Esophagus (tissue), 2 donors: ENCODE measurements around the gene PPL. TPM values are rescaled to one million over a fixed set of nuclear protein-coding genes. Genes with fewer than 3 reads are reported as not detected.

Experiments used
- H3K27ac ChIP-seq, 2 donors: one replicate each; pipeline ENCODE4 v1.5.1; 2013; ENCODE audit warnings: low read depth in 2 of 2, mild to moderate bottlenecking in 2 of 2, inconsistent platforms in 1 of 2, low read length in 1 of 2, moderate library complexity in 1 of 2
- H3K27me3 ChIP-seq, 2 donors: one replicate each; pipeline ENCODE4 v1.6.1; 2013; ENCODE audit warnings: low read length in 2 of 2, control low read depth in 1 of 2, mild to moderate bottlenecking in 1 of 2; ENCODE audit not compliant: insufficient read depth in 2 of 2, control insufficient read depth in 1 of 2
- H3K36me3 ChIP-seq, 2 donors: one replicate each; pipeline ENCODE4 v1.6.1; 2013; ENCODE audit warnings: low read length in 1 of 2; ENCODE audit not compliant: control insufficient read depth in 2 of 2, insufficient read depth in 2 of 2
- H3K4me1 ChIP-seq, 2 donors: one replicate each; pipeline ENCODE4 v1.6.1; 2013; ENCODE audit warnings: low read length in 1 of 2; ENCODE audit not compliant: control insufficient read depth in 2 of 2, insufficient read depth in 2 of 2
- H3K4me3 ChIP-seq, 2 donors: one replicate each; pipeline ENCODE4 v1.5.1; 2013; ENCODE audit warnings: low read length in 2 of 2, mild to moderate bottlenecking in 2 of 2, low read depth in 1 of 2, moderate library complexity in 1 of 2
- H3K9me3 ChIP-seq, 2 donors: one replicate each; pipeline ENCODE4 v1.6.1; 2013; ENCODE audit warnings: mild to moderate bottlenecking in 2 of 2, low read depth in 1 of 2, low read length in 1 of 2, moderate library complexity in 1 of 2; ENCODE audit not compliant: control insufficient read depth in 2 of 2, insufficient read depth in 1 of 2
- WGBS, 2 donors: extraction: QIAGEN DNeasy Blood & Tissue Kit; methylation state at CpG; one replicate each; pipeline ENCODE4 v1.1.7; 2013; 5-methylcytosine and 5-hydroxymethylcytosine counted together
- polyA plus RNA-seq, 2 donors: library from polyadenylated mRNA; stranded (reverse); fragments of 200-250 nt; gene quantifications; one replicate each; pipeline ENCODE4 v1.2.3, GENCODE V29; 2013
- donor health status: healthy with polysubstance abuse.
- donor health status: Bipolar disorder and iron deficiency.

The PPL gene
- polyA plus RNA-seq, 2 donors: 561 to 739 TPM

DNA sequence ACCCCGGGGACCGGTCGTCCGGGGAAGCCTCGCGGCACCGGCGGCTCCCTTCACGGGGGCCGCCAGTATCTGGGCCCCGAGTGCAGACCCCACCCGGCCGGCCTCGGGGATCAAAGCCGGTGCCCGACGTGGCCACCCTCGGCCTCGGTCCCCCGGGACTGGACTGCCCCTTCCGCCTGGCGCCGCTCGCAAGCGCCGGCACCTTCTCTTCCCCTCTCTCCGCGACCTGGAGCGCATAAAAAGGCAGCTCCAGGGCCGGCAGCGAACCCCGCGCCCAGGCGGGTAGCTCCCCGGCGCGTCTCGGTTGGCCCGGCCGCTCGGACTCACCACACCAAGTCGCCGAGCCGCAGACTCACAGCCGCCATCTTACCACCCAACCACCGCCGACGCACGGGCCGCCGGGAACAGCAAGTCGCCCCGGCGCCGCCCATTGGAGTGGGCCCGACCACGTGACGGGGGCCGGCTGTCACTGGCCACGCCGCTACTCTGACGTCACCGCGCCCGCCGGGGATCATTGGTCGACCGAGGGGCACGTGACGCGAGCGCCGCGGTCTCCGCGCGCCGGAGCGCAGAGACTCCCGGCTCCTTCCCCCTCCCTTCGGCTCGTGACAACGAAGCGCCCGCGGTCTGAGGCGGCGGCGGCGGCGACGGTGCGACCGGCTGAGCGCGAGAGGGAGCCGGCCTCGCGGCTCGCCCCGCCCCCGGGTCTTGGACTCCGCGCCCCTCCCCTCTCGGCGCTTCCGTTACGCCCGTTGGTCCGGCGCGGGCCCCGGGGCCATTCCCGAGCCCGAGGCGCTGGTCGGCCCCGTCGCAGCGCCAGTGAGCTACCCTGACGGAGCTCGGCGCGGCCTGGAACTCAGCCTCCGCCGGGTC is 89.8 kb downstream of the PPL start, which contains the start of the genes GLYR1 and UBN1:
GLYR1 (minus strand) TSS at position 388 of the 873 bp plus-strand sequence; CDS start at position 365, 23 bp downstream.
UBN1 (plus strand) TSS at position 581 of the 873 bp plus-strand sequence. CDS start 5,437 bp downstream, outside the sequence.
- H3K4me3 ChIP-seq: peak within 1 kb of the TSS; percentile 74 to 86
- H3K4me1 ChIP-seq: peaks cover 0 to 4% of the 10 kb centered on the region in 2 donors
- no peaks in the 10 kb centered on the region for H3K27me3 ChIP-seq
- H3K27ac ChIP-seq: peak within 1 kb of the TSS; percentile 95 to 98
- no peaks in the 10 kb centered on the region for H3K9me3 ChIP-seq
- peaks cover 0 to 6% of the 10 kb centered on the region in 2 donors for H3K36me3 ChIP-seq
- 0 to 1% methylated on average over 94 to 126 of the region's 126 CpGs for WGBS, 2 donors

DNA sequence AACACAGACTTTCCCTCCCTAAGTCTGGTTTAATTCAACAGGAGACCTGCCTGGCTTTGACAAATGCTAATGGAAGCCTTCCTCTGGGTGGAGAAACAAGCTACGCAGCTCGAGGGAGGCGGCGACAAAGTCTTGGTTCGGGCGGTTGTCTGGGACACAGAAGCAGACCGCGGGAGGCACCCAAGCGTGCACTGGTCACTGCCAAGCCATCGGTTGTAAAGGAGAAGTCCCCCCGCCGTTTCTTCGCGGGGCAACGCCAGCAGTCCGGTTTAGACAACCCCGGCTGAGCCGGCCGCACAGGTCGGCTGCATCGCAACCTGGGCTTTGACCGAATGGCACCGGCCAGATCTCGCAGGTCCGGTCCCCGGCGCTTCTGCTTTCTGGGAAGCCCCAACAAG is 90.4 kb downstream of the PPL start:
- Histone ChIP-seq H3K4me3 (peak overlapping the region; percentile 74 to 86), H3K36me3 (peaks cover 4 to 6% of the 10 kb centered on the region in 2 donors), H3K27ac (peak overlapping the region; percentile 95 to 98), H3K9me3 (no peaks in the 10 kb centered on the region), H3K27me3 (no peaks in the 10 kb centered on the region), H3K4me1 (peaks cover 0 to 4% of the 10 kb centered on the region in 2 donors)
- 0 to 1% methylated on average over 27 of the region's 27 CpGs for WGBS, 2 donors

DNA sequence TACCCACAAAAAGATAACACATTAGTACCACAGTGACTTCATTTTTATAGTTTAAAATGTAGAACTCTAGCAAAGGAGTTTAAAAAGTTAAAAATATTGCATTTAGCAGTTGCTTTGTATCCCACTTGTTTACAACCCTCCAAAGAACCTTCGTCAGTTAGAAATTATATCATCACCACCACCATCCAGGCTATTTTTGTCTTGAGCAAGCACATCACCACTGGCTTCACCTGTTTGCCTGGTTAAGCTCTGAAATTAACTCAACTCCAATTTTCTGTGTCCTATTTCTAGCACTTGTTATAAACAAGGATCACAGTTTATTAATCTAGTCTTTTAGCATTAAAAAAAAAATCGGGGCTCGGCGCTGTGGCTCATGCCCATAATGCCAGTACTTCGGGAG is 96.0 kb downstream of the PPL start:
- H3K4me1 ChIP-seq: no peaks in the 10 kb centered on the region
- peaks cover 7 to 17% of the 10 kb centered on the region in 2 donors for H3K36me3 ChIP-seq
- 76 to 79% methylated on average over 5 of the region's 5 CpGs for WGBS, 2 donors

DNA sequence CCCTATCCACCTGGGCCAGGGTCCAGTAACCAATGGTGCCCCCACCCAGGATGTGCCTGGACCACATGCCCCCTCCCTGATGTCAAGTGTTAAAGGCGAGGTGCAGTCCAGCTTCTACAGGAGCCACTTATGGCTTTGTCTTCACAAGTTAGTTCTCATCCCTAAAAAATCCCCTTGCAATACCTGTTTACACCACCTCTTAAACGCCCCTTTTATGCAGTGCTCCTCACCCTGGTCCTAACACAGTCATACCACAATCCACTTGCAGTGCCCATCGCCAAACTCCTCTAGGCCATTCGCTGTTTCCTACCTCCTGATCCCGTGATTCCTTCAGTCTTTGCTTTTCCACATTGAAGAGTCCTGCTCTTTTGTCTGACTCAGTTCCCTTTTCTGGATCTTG is 97.0 kb downstream of the PPL start:
- 67 to 76% methylated on average over 5 of the region's 5 CpGs for WGBS, 2 donors
- peaks cover 7 to 17% of the 10 kb centered on the region in 2 donors for H3K36me3 ChIP-seq

More for the DNA sequence above, 96.0 kb downstream of the PPL start:
- no peaks in the 10 kb centered on the region for H3K27me3 ChIP-seq
- no peaks in the 10 kb centered on the region for H3K9me3 ChIP-seq
- no peak overlapping the region for H3K27ac ChIP-seq
- no peak overlapping the region for H3K4me3 ChIP-seq

GRCh38 chr16:4837733-4838501 is 99.0 kb downstream of the PPL start:
- Histone ChIP-seq H3K27ac (no peak overlapping the region), H3K4me3 (no peak overlapping the region), H3K9me3 (no peaks in the 10 kb centered on the region), H3K36me3 (peaks cover 11 to 17% of the 10 kb centered on the region in 2 donors), H3K27me3 (no peaks in the 10 kb centered on the region), H3K4me1 (no peaks in the 10 kb centered on the region)
- WGBS, 2 donors: 82 to 90% methylated on average over 13 of the region's 13 CpGs

More for the DNA sequence above, 97.0 kb downstream of the PPL start:
- no peaks in the 10 kb centered on the region for H3K9me3 ChIP-seq
- no peak overlapping the region for H3K4me3 ChIP-seq
- H3K4me1 ChIP-seq: no peaks in the 10 kb centered on the region
- H3K27ac ChIP-seq: no peak overlapping the region
- no peaks in the 10 kb centered on the region for H3K27me3 ChIP-seq

DNA sequence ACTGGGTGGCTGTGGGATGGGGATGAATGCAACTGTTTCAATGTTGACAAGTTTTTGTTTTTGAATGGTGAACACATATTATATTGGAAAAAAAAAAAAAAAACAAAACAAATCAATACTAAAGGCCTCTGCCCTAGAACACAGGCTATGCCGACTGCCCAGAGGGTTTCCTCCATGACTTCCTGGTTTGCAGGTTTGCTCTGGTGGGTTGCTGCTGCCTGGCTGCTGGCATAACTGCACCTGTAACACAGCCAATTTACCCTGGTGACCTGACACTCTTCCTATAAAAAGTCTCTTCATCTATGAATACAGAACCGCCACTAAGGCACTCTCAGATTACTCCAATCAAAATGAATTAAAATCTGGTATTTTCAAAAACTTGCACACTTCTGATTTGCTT is 100.2 kb downstream of the PPL start:
- Histone ChIP-seq H3K4me3 (no peak overlapping the region), H3K27me3 (no peaks in the 10 kb centered on the region), H3K36me3 (peaks cover 12 to 14% of the 10 kb centered on the region in 2 donors), H3K27ac (no peak overlapping the region), H3K9me3 (no peaks in the 10 kb centered on the region), H3K4me1 (no peaks in the 10 kb centered on the region)
- 90% methylated on average over 2 of the region's 2 CpGs for WGBS, 2 donors

- WGBS, 2 donors: 85 to 92% methylated on average over 1 of the region's 1 CpG
- H3K27ac ChIP-seq: no peak overlapping the region
- H3K4me3 ChIP-seq: no peak overlapping the region
- H3K4me1 ChIP-seq: no peaks in the 10 kb centered on the region
- H3K36me3 ChIP-seq: peaks cover 18% of the 10 kb centered on the region in 2 donors
- H3K27me3 ChIP-seq: no peaks in the 10 kb centered on the region
- no peaks in the 10 kb centered on the region for H3K9me3 ChIP-seq
Observed at GRCh38 chr16:4833584-4833983, 103.4 kb downstream of the PPL start.

GRCh38 chr16:4832698-4833343 is 104.1 kb downstream of the PPL start:
- peaks cover 21 to 22% of the 10 kb centered on the region in 2 donors for H3K36me3 ChIP-seq
- 76 to 87% methylated on average over 6 of the region's 6 CpGs for WGBS, 2 donors
- H3K27ac ChIP-seq: no peak overlapping the region
- H3K4me3 ChIP-seq: no peak overlapping the region
- no peaks in the 10 kb centered on the region for H3K27me3 ChIP-seq
- no peaks in the 10 kb centered on the region for H3K4me1 ChIP-seq
- H3K9me3 ChIP-seq: no peaks in the 10 kb centered on the region
